K562 (cell line): ENCODE data around the gene SSBP2. TPM values are rescaled to one million over a fixed set of nuclear protein-coding genes. Genes with fewer than 3 reads are reported as not detected.

Source experiments
- ATF3 ChIP-seq, 2 experiments: fragments of 450-650 bp in 1 of 2; sonication (generic) in 1 of 2; formaldehyde crosslinking in 1 of 2; IDR thresholded peaks in 1 of 2; conservative IDR thresholded peaks in 1 of 2; 2 replicates each; pipeline versions ENCODE4 v1.6.1 to v1.8.1; 2016 to 2023; ENCODE audit warnings: mild to moderate bottlenecking in 2 of 2, moderate library complexity in 2 of 2, inconsistent platforms in 1 of 2, missing genetic modification reagents in 1 of 2
- BRD9 ChIP-seq: fragments of 450-650 bp; IDR thresholded peaks from 2 replicates; pipeline ENCODE4 v1.6.1; 2018; ENCODE audit warnings: low read depth; ENCODE audit not compliant: partially characterized antibody
- HMGXB4 ChIP-seq: sonication (generic); formaldehyde crosslinking; IDR thresholded peaks from 2 replicates; pipeline ENCODE4 v1.8.1; 2023; ENCODE audit warnings: mild to moderate bottlenecking, missing genetic modification reagents
- ZBTB5 ChIP-seq: fragments of 450-650 bp; IDR thresholded peaks from 2 replicates; pipeline ENCODE4 v1.6.1; 2017; ENCODE audit warnings: antibody characterized with exemption
- ZNF511 ChIP-seq: sonication (generic); formaldehyde crosslinking; IDR thresholded peaks from 2 replicates; pipeline ENCODE4 v1.8.0; 2022; ENCODE audit warnings: mild to moderate bottlenecking, missing genetic modification reagents
- polyA plus RNA-seq, 8 experiments: library from polyadenylated mRNA; depleted of rRNA in 4 of 8; stranded (reverse) in 5 of 8; unstranded in 3 of 8; fragments of >200 nt; fragmentation: Nextera tagmentation in 2 of 8; fragmentation: Illumina TruSeq in 1 of 8; extraction: Ambion mirVana in 2 of 8; extraction: Trizol in 1 of 8; gene quantifications; 2 replicates each; pipeline versions ENCODE4 v1.2.1 to v1.2.3, GENCODE V29; 2011 to 2014; ENCODE audit warnings: inconsistent platforms in 1 of 8, missing spikeins in 1 of 8
- total RNA-seq, 7 experiments: library from RNA; depleted of rRNA in 6 of 7; stranded (reverse); fragments of >200 nt in 6 of 7; fragmentation: Illumina TruSeq in 2 of 7; extraction: Trizol in 2 of 7; gene quantifications; 2 replicates each; pipeline versions ENCODE4 v1.2.1 to v1.2.3, GENCODE V29; 2011 to 2021; ENCODE audit warnings: low replicate concordance in 1 of 7

SSBP2 gene
- total and polyA plus RNA-seq, 9 of the 15 experiments (the other 6 are each of a cell fraction or from before 2014, with no cell fraction given) = 22.3 to 133 (median 42.1) TPM

GRCh38 chr5:81556809-81557208, 194.1 kb downstream of the SSBP2 start (continued):
- no peak for TF ChIP-seq ZNF511 (CRISPR knock-in tag)
- TF ChIP-seq ATF3 (IDR thresholded peaks at IDR 0.05) = no peak
- TF ChIP-seq ATF3 (CRISPR knock-in tag; conservative IDR thresholded peaks at IDR 0.05) = no peak
- TF ChIP-seq HMGXB4 (CRISPR knock-in tag) = no peak
- no peak for TF ChIP-seq ZBTB5
- no peak for TF ChIP-seq BRD9
- TF ChIP-seq, all 486 proteins: peak for 0
